Esophagus muscularis mucosa (tissue), 4 donors: ENCODE measurements around the gene FBN1. TPM values are rescaled to one million over a fixed set of nuclear protein-coding genes. Genes with fewer than 3 reads are reported as not detected.
A peak's percentile ranks its signal among the peaks of the same experiment; 100 is the strongest.

Experiments used
- DNase-seq: peaks from one replicate; pipeline ENCODE4 v3.0.0-alpha.2; 2017; ENCODE audit errors: extremely low spot score
- H3K27ac ChIP-seq, 4 donors: fragments of 200-600 bp; sonication (generic); replicated peaks in 1 of 4; 1 replicate in 3 of 4; 2 replicates in 1 of 4; pipeline ENCODE4 v1.5.1; 2016 to 2019; ENCODE audit warnings: mild to moderate bottlenecking in 1 of 4
- H3K27me3 ChIP-seq, 4 donors: fragments of 200-600 bp; sonication (generic); one replicate each; pipeline versions ENCODE4 v1.5.1 to v1.6.0; 2016 to 2019
- H3K36me3 ChIP-seq, 4 donors: fragments of 200-600 bp; sonication (generic); one replicate each; pipeline ENCODE4 v1.5.1; 2016 to 2019
- H3K4me1 ChIP-seq, 4 donors: fragments of 200-600 bp; sonication (generic); one replicate each; pipeline ENCODE4 v1.5.1; 2016 to 2019
- H3K4me3 ChIP-seq, 4 donors: fragments of 200-600 bp; sonication (generic); 1 replicate in 2 of 4; 2 replicates in 2 of 4; pipeline ENCODE4 v1.5.1; 2016 to 2019; ENCODE audit warnings: mild to moderate bottlenecking in 4 of 4, moderate library complexity in 1 of 4
- H3K9me3 ChIP-seq, 4 donors: fragments of 200-600 bp; sonication (generic); 1 replicate in 3 of 4; 2 replicates in 1 of 4; pipeline ENCODE4 v1.5.1; 2016 to 2019
- EP300 ChIP-seq: sonication (generic); formaldehyde crosslinking; IDR thresholded peaks from one replicate; pipeline ENCODE4 v1.6.1; 2017; ENCODE audit warnings: antibody characterized with exemption
- POLR2A ChIP-seq: fragments of 450-650 bp; IDR thresholded peaks from one replicate; pipeline ENCODE4 v1.6.1; 2017; ENCODE audit warnings: antibody characterized with exemption, moderate library complexity, mild to moderate bottlenecking, low read depth
- POLR2AphosphoS5 ChIP-seq, 2 donors: sonication (generic); formaldehyde crosslinking; IDR thresholded peaks; one replicate each; pipeline ENCODE4 v1.6.1; 2017; ENCODE audit warnings: antibody characterized with exemption in 2 of 2
- WGBS: methylation state at CpG from one replicate; pipeline ENCODE4 v1.1.5; 2018; 5-methylcytosine and 5-hydroxymethylcytosine counted together
- intact Hi-C: fragments of 100-400 bp; cut with DNase I; formaldehyde crosslinking; loops from one replicate; pipeline ENCODE4 v1.15.1; 2023
- total RNA-seq, 4 donors: library from RNA; depleted of rRNA; stranded (reverse); fragments of >200 nt; gene quantifications; one replicate each; pipeline versions ENCODE4 v1.1.0 to v1.2.1, GENCODE V29; 2016
- TF ChIP-seq, protein P1 (sequence below), 3 experiments: fragments of 200-600 bp in 2 of 3; fragments of 450-650 bp in 1 of 3; sonication (generic) in 2 of 3; IDR thresholded peaks; one replicate each; pipeline ENCODE4 v1.5.1; 2017 to 2019; ENCODE audit warnings: antibody characterized with exemption in 3 of 3, mild to moderate bottlenecking in 2 of 3, moderate library complexity in 1 of 3

FBN1 gene
- total RNA-seq, 4 donors from 2014 or later, result 159 to 253 (median 226) TPM

DNA sequence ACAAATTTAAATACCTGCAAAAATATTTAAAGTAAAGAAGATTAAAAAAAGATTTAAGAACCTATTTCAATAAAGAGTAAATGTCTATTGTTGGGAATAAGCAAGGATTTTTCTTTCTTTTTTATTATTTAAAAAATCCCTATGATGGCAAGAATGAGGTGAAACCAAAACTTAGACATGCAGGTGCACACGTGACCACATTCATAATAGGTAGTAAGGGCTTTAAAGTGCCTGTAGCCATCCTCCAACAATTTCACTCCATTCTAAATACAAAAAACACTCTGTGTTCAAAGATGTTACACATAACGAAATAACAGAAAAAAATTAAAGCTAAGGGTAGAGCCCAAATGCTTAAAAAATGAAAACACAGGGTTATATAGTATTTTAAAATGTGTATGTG, 74.0 kb downstream of the FBN1 start:
- H3K27ac ChIP-seq, result no peak overlapping the region
- H3K4me3 ChIP-seq, result no peak overlapping the region
- TF ChIP-seq, protein P1, sequence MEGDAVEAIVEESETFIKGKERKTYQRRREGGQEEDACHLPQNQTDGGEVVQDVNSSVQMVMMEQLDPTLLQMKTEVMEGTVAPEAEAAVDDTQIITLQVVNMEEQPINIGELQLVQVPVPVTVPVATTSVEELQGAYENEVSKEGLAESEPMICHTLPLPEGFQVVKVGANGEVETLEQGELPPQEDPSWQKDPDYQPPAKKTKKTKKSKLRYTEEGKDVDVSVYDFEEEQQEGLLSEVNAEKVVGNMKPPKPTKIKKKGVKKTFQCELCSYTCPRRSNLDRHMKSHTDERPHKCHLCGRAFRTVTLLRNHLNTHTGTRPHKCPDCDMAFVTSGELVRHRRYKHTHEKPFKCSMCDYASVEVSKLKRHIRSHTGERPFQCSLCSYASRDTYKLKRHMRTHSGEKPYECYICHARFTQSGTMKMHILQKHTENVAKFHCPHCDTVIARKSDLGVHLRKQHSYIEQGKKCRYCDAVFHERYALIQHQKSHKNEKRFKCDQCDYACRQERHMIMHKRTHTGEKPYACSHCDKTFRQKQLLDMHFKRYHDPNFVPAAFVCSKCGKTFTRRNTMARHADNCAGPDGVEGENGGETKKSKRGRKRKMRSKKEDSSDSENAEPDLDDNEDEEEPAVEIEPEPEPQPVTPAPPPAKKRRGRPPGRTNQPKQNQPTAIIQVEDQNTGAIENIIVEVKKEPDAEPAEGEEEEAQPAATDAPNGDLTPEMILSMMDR (IDR thresholded peaks at IDR 0.05), result no peak
- TF ChIP-seq EP300 (no peak), POLR2AphosphoS5 (IDR thresholded peaks at IDR 0.05) (no peak), POLR2A (no peak)
- intact Hi-C loops, result no loop called here
- H3K4me1 ChIP-seq, result peaks cover 12 to 33% (median 22%) of the 10 kb centered on the region in 4 donors
- DNase-seq, result no peak
- H3K36me3 ChIP-seq, result peaks cover 0 to 13% (median 3%) of the 10 kb centered on the region in 4 donors
- H3K9me3 ChIP-seq, result no peaks in the 10 kb centered on the region
- H3K27me3 ChIP-seq, result no peaks in the 10 kb centered on the region
- 90% methylated on average over 2 of the region's 2 CpGs for WGBS

- Histone ChIP-seq H3K9me3 (no peaks in the 10 kb centered on the region), H3K27me3 (no peaks in the 10 kb centered on the region), H3K27ac (peak overlapping the region in 1 of 4 donors; percentile 33), H3K4me1 (peaks cover 19 to 40% (median 28%) of the 10 kb centered on the region in 4 donors), H3K4me3 (no peak overlapping the region), H3K36me3 (peaks cover 0 to 13% (median 3%) of the 10 kb centered on the region in 4 donors)
- TF ChIP-seq, protein P1 (IDR thresholded peaks at IDR 0.05), result no peak
- no peak for DNase-seq
- intact Hi-C loops, result no loop called here
- WGBS, result 13% methylated on average over 1 of the region's 1 CpG
Observed at GRCh38 chr15:48570822-48571221, 74.7 kb downstream of the FBN1 start.

GRCh38 chr15:48569591-48570302, 75.8 kb downstream of the FBN1 start:
- 78% methylated on average over 3 of the region's 3 CpGs for WGBS
- H3K27ac ChIP-seq, result no peak overlapping the region

DNA sequence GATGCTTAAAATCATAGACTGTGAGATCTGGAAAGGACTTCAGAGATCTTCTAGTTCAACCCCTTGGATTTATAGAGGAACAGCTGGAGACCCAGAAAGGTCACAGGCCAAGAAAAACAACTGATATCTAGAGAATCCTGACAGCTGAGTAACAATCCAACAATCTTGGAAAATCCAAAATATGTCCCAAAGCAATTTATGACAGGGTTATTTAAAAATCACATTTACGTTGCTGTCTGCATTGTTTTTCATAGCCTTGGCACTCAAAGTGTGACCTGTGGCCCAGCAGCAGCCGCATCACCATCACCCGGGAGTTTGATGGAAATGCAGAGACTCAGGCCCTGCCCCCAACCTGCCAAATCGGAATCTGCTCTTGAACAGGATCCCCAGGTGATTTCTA, 78.8 kb downstream of the FBN1 start:
- H3K4me3 ChIP-seq, result no peak overlapping the region
- TF ChIP-seq POLR2AphosphoS5 (IDR thresholded peaks at IDR 0.05) (no peak), EP300 (no peak), POLR2A (no peak)
- TF ChIP-seq, protein P1 (IDR thresholded peaks at IDR 0.05), result no peak
- H3K36me3 ChIP-seq, result no peaks in the 10 kb centered on the region
- DNase-seq, result no peak
- intact Hi-C loops, result no loop called here
- H3K9me3 ChIP-seq, result no peaks in the 10 kb centered on the region
- 75% methylated on average over 3 of the region's 4 CpGs for WGBS
- peaks cover 24 to 57% (median 42%) of the 10 kb centered on the region in 4 donors for H3K4me1 ChIP-seq
- peak overlapping the region; percentile 4 to 46 (median 36) for H3K27ac ChIP-seq
- no peaks in the 10 kb centered on the region for H3K27me3 ChIP-seq

More at GRCh38 chr15:48569591-48570302, 75.8 kb downstream of the FBN1 start:
- H3K9me3 ChIP-seq, result no peaks in the 10 kb centered on the region
- TF ChIP-seq, protein P1 (IDR thresholded peaks at IDR 0.05), result no peak
- no peak for TF ChIP-seq EP300
- no peak for TF ChIP-seq POLR2A
- no peak for TF ChIP-seq POLR2AphosphoS5 (IDR thresholded peaks at IDR 0.05)
- no peaks in the 10 kb centered on the region for H3K27me3 ChIP-seq
- intact Hi-C loops, result no loop called here
- H3K36me3 ChIP-seq, result peaks cover 0 to 10% (median 3%) of the 10 kb centered on the region in 4 donors
- peaks cover 24 to 51% (median 36%) of the 10 kb centered on the region in 4 donors for H3K4me1 ChIP-seq
- no peak overlapping the region for H3K4me3 ChIP-seq
- no peak for DNase-seq
